Upper lobe of left lung (tissue), 6 donors: Measurements from ENCODE around the gene RAPGEF1. TPM values are rescaled to one million over a fixed set of nuclear protein-coding genes. Genes with fewer than 3 reads are reported as not detected.
"Not testable (repeated sequence)": the region's sequence is repeated elsewhere in the genome, so short reads cannot be mapped to it uniquely, and the experiment has no call there.

Experiments used
- ATAC-seq, 2 donors: fragments of 200-7000 bp; cut with Tn5 transposase; one replicate each; pipeline ENCODE4 v1.9.1; 2022; ENCODE audit warnings: mild to moderate bottlenecking in 2 of 2, moderate library complexity in 2 of 2; ENCODE audit not compliant: low FRiP score in 2 of 2
- DNase-seq, 2 donors: peaks; one replicate each; pipeline ENCODE4 v3.0.0-alpha.2; 2019 to 2020
- H3K27ac ChIP-seq, 4 donors: fragments of 200-600 bp; sonication (generic); one replicate each; pipeline ENCODE4 v1.5.1; 2016 to 2019
- H3K27me3 ChIP-seq, 4 donors: fragments of 200-600 bp; sonication (generic); one replicate each; pipeline ENCODE4 v1.5.1; 2017 to 2019
- H3K36me3 ChIP-seq, 4 donors: fragments of 200-600 bp; sonication (generic); one replicate each; pipeline ENCODE4 v1.5.1; 2016 to 2019
- H3K4me1 ChIP-seq, 4 donors: fragments of 200-600 bp; sonication (generic); one replicate each; pipeline ENCODE4 v1.5.1; 2018 to 2019
- H3K4me3 ChIP-seq, 4 donors: fragments of 200-600 bp; sonication (generic); one replicate each; pipeline ENCODE4 v1.5.1; 2017 to 2019; ENCODE audit warnings: mild to moderate bottlenecking in 2 of 4, moderate library complexity in 1 of 4
- H3K9me3 ChIP-seq, 4 donors: fragments of 200-600 bp; sonication (generic); one replicate each; pipeline ENCODE4 v1.5.1; 2018 to 2019
- CTCF ChIP-seq, 6 experiments: fragments of 450-650 bp in 4 of 6; fragments of 200-600 bp in 2 of 6; sonication (generic) in 2 of 6; IDR thresholded peaks; one replicate each; pipeline ENCODE4 v1.5.1; 2016 to 2019; ENCODE audit warnings: antibody characterized with exemption in 6 of 6
- EP300 ChIP-seq, 4 donors: sonication (generic); formaldehyde crosslinking; IDR thresholded peaks; one replicate each; pipeline ENCODE4 v1.5.1; 2017; ENCODE audit warnings: antibody characterized with exemption in 4 of 4, control low read depth in 2 of 4
- POLR2A ChIP-seq, 4 donors: fragments of 450-650 bp; IDR thresholded peaks; one replicate each; pipeline ENCODE4 v1.5.1; 2016 to 2017; ENCODE audit warnings: antibody characterized with exemption in 4 of 4, mild to moderate bottlenecking in 2 of 4
- POLR2AphosphoS5 ChIP-seq, 2 donors: sonication (generic); formaldehyde crosslinking; IDR thresholded peaks; one replicate each; pipeline ENCODE4 v1.5.1; 2017; ENCODE audit warnings: antibody characterized with exemption in 2 of 2
- WGBS, 2 donors: methylation state at CpG; one replicate each; pipeline ENCODE4 v1.1.5; 2017 to 2018; 5-methylcytosine and 5-hydroxymethylcytosine counted together
- total RNA-seq, 6 donors: library from RNA; depleted of rRNA in 4 of 6; stranded (reverse); fragments of >200 nt in 4 of 6; gene quantifications; one replicate each; pipeline versions ENCODE4 v1.1.0 to v1.2.1, GENCODE V29; 2016 to 2021
- donor health status: DM: no; HTN: no; CAD: no; lungs with moderate emphysema.
- donor health status: DM: no; HTN: yes; CAD: no; lungs with severe emphysema.

Gene RAPGEF1
- total RNA-seq, 6 donors from 2014 or later = 82.8 to 161 (median 96.8) TPM

DNA sequence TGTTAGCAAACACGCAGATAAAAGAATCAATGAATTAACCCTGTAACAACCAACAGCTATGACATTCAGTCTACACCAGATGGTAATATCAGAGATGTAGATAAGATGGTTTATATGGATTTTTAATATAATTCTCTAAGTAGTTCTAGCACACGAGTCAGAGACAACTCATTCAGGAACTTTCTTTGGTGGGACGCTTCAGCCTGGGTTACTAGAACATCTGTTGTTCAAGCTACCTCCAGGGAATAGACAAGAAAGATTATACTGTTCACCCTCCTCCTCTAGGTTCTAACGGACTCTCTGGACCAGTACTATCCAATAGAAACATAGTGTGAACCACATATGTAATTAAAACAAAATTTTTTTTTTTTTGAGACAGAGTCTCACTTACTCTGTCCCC lies 73.8 kb downstream of the RAPGEF1 start:
- ATAC-seq (no peak), DNase-seq (no peak)
- no peaks in the 10 kb centered on the region for H3K36me3 ChIP-seq
- H3K9me3 ChIP-seq = no peaks in the 10 kb centered on the region
- 76 to 79% methylated on average over 4 of the region's 4 CpGs for WGBS, 2 donors
- TF ChIP-seq CTCF (IDR thresholded peaks at IDR 0.05) (no peak), POLR2AphosphoS5 (IDR thresholded peaks at IDR 0.05) (no peak), POLR2A (IDR thresholded peaks at IDR 0.05) (no peak), EP300 (IDR thresholded peaks at IDR 0.05) (no peak)
- no peaks in the 10 kb centered on the region for H3K27me3 ChIP-seq
- peaks cover 45 to 58% (median 48%) of the 10 kb centered on the region in 4 donors for H3K4me1 ChIP-seq
- no peak overlapping the region for H3K4me3 ChIP-seq
- H3K27ac ChIP-seq = no peak overlapping the region

DNA sequence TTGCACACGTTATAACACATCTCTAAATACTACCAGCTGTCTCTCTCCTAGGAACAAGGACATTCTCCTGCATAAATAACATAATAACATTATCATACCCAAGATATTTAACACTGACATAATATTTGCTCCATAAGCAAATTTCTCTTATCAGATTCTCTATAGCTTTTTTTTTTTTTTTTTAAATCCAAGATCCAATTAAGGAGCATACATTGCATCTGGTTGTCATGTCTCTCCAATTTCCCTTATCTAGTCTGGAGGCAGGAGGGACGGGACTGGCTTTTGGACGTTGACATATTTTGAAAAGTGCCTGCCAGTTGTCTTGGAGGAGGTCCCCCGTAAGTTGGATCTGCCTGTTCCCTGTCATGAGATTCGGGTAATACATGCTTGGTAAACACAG lies 76.6 kb downstream of the RAPGEF1 start:
- 78 to 96% methylated on average over 5 of the region's 5 CpGs for WGBS, 2 donors
- Histone ChIP-seq H3K27me3 (no peaks in the 10 kb centered on the region), H3K36me3 (no peaks in the 10 kb centered on the region), H3K4me3 (no peak overlapping the region), H3K4me1 (peaks cover 30 to 53% (median 42%) of the 10 kb centered on the region in 4 donors), H3K9me3 (no peaks in the 10 kb centered on the region), H3K27ac (no peak overlapping the region)
- DNase-seq (no peak), ATAC-seq (no peak)
- TF ChIP-seq POLR2AphosphoS5 (IDR thresholded peaks at IDR 0.05) = no peak
- no peak for TF ChIP-seq EP300 (IDR thresholded peaks at IDR 0.05)
- TF ChIP-seq CTCF (IDR thresholded peaks at IDR 0.05) = no peak
- TF ChIP-seq POLR2A (IDR thresholded peaks at IDR 0.05) = no peak

DNA sequence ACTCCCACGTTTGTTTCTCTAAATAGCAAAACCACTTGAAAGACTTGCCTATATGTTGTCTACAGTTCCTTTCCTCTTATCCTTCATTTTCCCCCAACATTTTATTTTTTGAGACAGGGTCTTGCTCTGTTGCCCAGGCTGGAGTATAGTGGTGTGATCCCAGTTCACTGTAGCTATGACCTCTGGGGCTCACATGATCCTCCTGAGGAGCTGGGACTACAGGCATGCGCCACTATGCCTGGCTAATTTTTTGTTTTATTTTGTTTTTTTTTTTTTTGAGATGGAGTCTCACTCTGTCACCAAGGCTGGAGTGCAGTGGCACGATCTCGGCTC lies 77.6 kb downstream of the RAPGEF1 start:
- not testable (repeated sequence) for H3K36me3 ChIP-seq, H3K9me3 ChIP-seq, H3K4me3 ChIP-seq, ATAC-seq, H3K27me3 ChIP-seq, DNase-seq
- 80 to 88% methylated on average over 4 of the region's 4 CpGs for WGBS, 2 donors
- Histone ChIP-seq H3K4me1 (peaks cover 30 to 53% (median 42%) of the 10 kb centered on the region in 4 donors), H3K27ac (peak overlapping the region in 1 of 4 donors; percentile 3)

- H3K4me1 ChIP-seq = peaks cover 30 to 53% (median 43%) of the 10 kb centered on the region in 4 donors
- TF ChIP-seq CTCF (IDR thresholded peaks at IDR 0.05) (no peak), POLR2AphosphoS5 (IDR thresholded peaks at IDR 0.05) (no peak), POLR2A (IDR thresholded peaks at IDR 0.05) (no peak), EP300 (IDR thresholded peaks at IDR 0.05) (no peak)
- 65 to 67% methylated on average over 6 of the region's 6 CpGs for WGBS, 2 donors
- H3K27ac ChIP-seq = peak overlapping the region in 1 of 4 donors; percentile 3
- H3K9me3 ChIP-seq = no peaks in the 10 kb centered on the region
- no peaks in the 10 kb centered on the region for H3K36me3 ChIP-seq
- H3K27me3 ChIP-seq = no peaks in the 10 kb centered on the region
- peak in 1 of 2 donors; percentile 42 for ATAC-seq
- no peak for DNase-seq
- H3K4me3 ChIP-seq = no peak overlapping the region
Observed at GRCh38 chr9:131661568-131662288, 78.1 kb downstream of the RAPGEF1 start.

DNA sequence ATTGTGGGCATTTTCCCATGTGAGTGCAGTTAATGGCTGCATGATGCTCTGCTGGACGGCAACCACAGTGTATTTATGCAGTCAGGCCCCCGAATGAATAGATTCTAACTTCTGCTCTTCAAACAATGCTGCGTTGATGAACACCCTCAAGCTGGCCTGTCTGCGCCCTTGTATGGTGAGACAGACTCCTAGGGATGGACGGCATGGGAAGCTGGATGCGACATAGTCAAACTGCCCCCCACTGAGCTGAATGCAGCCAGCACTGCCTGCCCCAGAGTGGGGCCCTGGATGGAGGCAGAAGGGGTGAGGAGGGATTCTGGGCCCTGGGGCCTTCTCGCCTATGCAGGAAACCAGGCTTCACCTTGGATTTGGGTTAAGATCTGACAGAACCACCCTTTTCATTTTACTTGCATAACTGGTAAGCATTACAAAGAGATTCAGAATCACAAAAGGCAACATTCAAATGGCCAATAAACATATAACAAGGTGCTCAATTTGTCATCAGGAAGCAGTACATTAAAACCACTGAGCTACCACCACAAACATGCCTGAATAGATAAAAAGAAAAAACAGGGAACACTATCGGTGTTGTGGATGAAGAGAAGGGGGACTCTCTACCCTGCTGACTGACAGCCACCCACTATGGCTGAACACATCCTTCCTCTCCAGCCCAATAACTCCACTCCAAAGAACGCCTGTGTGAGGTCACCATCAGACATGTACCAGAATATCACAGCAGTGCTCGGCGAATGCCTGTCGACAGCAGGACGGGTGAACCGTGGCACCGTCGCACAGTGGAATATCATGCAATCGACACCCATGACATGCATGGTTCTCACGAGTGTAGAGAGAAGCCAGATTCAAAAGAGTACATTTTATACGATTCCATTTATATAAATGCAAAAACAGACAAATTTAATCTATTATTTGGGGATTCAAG lies 79.1 kb downstream of the RAPGEF1 start:
- Histone ChIP-seq H3K9me3 (no peaks in the 10 kb centered on the region), H3K27me3 (no peaks in the 10 kb centered on the region), H3K36me3 (no peaks in the 10 kb centered on the region), H3K27ac (peak overlapping the region in 1 of 4 donors; percentile 14), H3K4me3 (no peak overlapping the region), H3K4me1 (peaks cover 37 to 60% (median 51%) of the 10 kb centered on the region in 4 donors)
- no peak for ATAC-seq
- 87 to 90% methylated on average over 17 to 19 of the region's 19 CpGs for WGBS, 2 donors
- TF ChIP-seq POLR2A (IDR thresholded peaks at IDR 0.05) (no peak), CTCF (IDR thresholded peaks at IDR 0.05) (no peak), POLR2AphosphoS5 (IDR thresholded peaks at IDR 0.05) (no peak), EP300 (IDR thresholded peaks at IDR 0.05) (no peak)
- DNase-seq = no peak
